Smooth muscle cell (in vitro differentiated cells): Measurements from ENCODE around the gene ST6GAL2. TPM values are rescaled to one million over a fixed set of nuclear protein-coding genes. Genes with fewer than 3 reads are reported as not detected.

Experiments
- DNase-seq: peaks from one replicate; lab custom pipeline; 2025; ENCODE audit not compliant: unreplicated experiment; lab: John Stamatoyannopoulos, UW
- H2AFZ ChIP-seq: fragments of 200-600 bp; sonication (generic); 2 replicates; pipeline ENCODE4 v1.6.0; 2016; ENCODE audit warnings: antibody characterized with exemption, low read depth, mild to moderate bottlenecking
- H3F3A ChIP-seq: fragments of 200-600 bp; sonication (generic); 2 replicates; pipeline ENCODE4 v1.6.0; 2017; ENCODE audit warnings: antibody characterized with exemption, low read depth
- H3K27ac ChIP-seq: fragments of 200-600 bp; sonication (generic); 2 replicates; pipeline ENCODE4 v1.5.1; 2016; ENCODE audit warnings: low read depth, mild to moderate bottlenecking
- H3K27me3 ChIP-seq: fragments of 200-600 bp; sonication (generic); 2 replicates; pipeline ENCODE4 v1.6.1; 2016; ENCODE audit warnings: low read depth, mild to moderate bottlenecking
- H3K36me3 ChIP-seq: fragments of 200-600 bp; sonication (generic); 2 replicates; pipeline ENCODE4 v1.5.1; 2016; ENCODE audit warnings: low read depth
- H3K4me1 ChIP-seq: fragments of 200-600 bp; sonication (generic); 2 replicates; pipeline ENCODE4 v1.5.1; 2016; ENCODE audit warnings: low read depth
- H3K4me2 ChIP-seq: fragments of 200-600 bp; sonication (generic); 2 replicates; pipeline ENCODE4 v1.6.0; 2016; ENCODE audit warnings: mild to moderate bottlenecking
- H3K4me3 ChIP-seq: fragments of 200-600 bp; sonication (generic); 2 replicates; pipeline ENCODE4 v1.5.1; 2016; ENCODE audit warnings: mild to moderate bottlenecking
- H3K79me2 ChIP-seq: fragments of 200-600 bp; sonication (generic); 2 replicates; pipeline ENCODE4 v1.6.0; 2016; ENCODE audit warnings: low read depth, mild to moderate bottlenecking
- H3K9ac ChIP-seq: fragments of 200-600 bp; sonication (generic); 2 replicates; pipeline ENCODE4 v1.6.0; 2016; ENCODE audit warnings: low read depth
- H3K9me3 ChIP-seq: fragments of 200-600 bp; sonication (generic); replicated peaks from 2 replicates; pipeline ENCODE4 v1.5.1; 2016; ENCODE audit warnings: low read depth
- H4K20me1 ChIP-seq: fragments of 200-600 bp; sonication (generic); 2 replicates; pipeline ENCODE4 v1.6.0; 2016; ENCODE audit warnings: low read depth
- CTCF ChIP-seq: fragments of 200-600 bp; sonication (generic); IDR thresholded peaks from 2 replicates; pipeline ENCODE4 v1.5.1; 2017; ENCODE audit warnings: borderline replicate concordance, mild to moderate bottlenecking, antibody characterized with exemption; ENCODE audit not compliant: insufficient read depth, poor library complexity, severe bottlenecking
- WGBS: methylation state at CpG from one replicate; pipeline ENCODE4 v1.1.7; 2016; ENCODE audit warnings: low lambda C conversion rate; 5-methylcytosine and 5-hydroxymethylcytosine counted together
- polyA plus RNA-seq: library from polyadenylated mRNA; unstranded; fragments of >200 nt; fragmentation: Nextera tagmentation; extraction: Ambion mirVana; gene quantifications from 2 replicates; pipeline ENCODE4 v1.2.1, GENCODE V29; 2016
- total RNA-seq: library from RNA; depleted of rRNA; stranded (reverse); fragments of >200 nt; gene quantifications from 2 replicates; pipeline ENCODE4 v1.2.3, GENCODE V29; 2014

The ST6GAL2 gene
- total and polyA plus RNA-seq, 2 experiments from 2014 or later: 42.5 to 64.6 TPM

- Histone ChIP-seq H4K20me1 (no peaks in the 10 kb centered on the region), H3K27ac (no peak overlapping the region), H3K27me3 (no peaks in the 10 kb centered on the region), H3K36me3 (peaks cover 14% of the 10 kb centered on the region), H3K4me1 (no peaks in the 10 kb centered on the region), H3K4me2 (no peak overlapping the region), H3K9me3 (no peaks in the 10 kb centered on the region), H2AFZ (no peak overlapping the region), H3K9ac (no peak overlapping the region), H3F3A (peaks cover 3% of the 10 kb centered on the region), H3K79me2 (peaks cover 4% of the 10 kb centered on the region), H3K4me3 (no peak overlapping the region)
- TF ChIP-seq CTCF: no peak
- WGBS: 85% methylated on average over 1 of the region's 1 CpG
- no peak for DNase-seq
These were observed 60.8 kb downstream of the ST6GAL2 start for GRCh38 chr2:106825161-106825560.

- Histone ChIP-seq H3K27me3 (no peaks in the 10 kb centered on the region), H2AFZ (no peak overlapping the region), H3K79me2 (peaks cover 5% of the 10 kb centered on the region), H3K27ac (no peak overlapping the region), H3K9me3 (no peaks in the 10 kb centered on the region), H3F3A (peaks cover 7% of the 10 kb centered on the region), H3K4me3 (no peak overlapping the region), H3K36me3 (no peaks in the 10 kb centered on the region), H4K20me1 (no peaks in the 10 kb centered on the region), H3K4me2 (no peak overlapping the region), H3K4me1 (no peaks in the 10 kb centered on the region), H3K9ac (no peak overlapping the region)
- 94% methylated on average over 4 of the region's 4 CpGs for WGBS
- DNase-seq: no peak
- TF ChIP-seq CTCF: no peak
These were observed 69.0 kb downstream of the ST6GAL2 start for GRCh38 chr2:106816974-106817373.

- Histone ChIP-seq H3K36me3 (no peaks in the 10 kb centered on the region), H3K4me2 (peak overlapping the region; percentile 60), H3K27me3 (no peaks in the 10 kb centered on the region), H3K27ac (peak overlapping the region; percentile 56), H3K79me2 (peaks cover 5% of the 10 kb centered on the region), H3K9me3 (no peaks in the 10 kb centered on the region), H3K9ac (no peak overlapping the region), H4K20me1 (no peaks in the 10 kb centered on the region), H3K4me3 (no peak overlapping the region), H2AFZ (no peak overlapping the region), H3K4me1 (no peaks in the 10 kb centered on the region), H3F3A (peaks cover 7% of the 10 kb centered on the region)
- DNase-seq: no peak
- TF ChIP-seq CTCF: no peak
- WGBS: 54% methylated on average over 5 of the region's 5 CpGs
These were observed 73.1 kb downstream of the ST6GAL2 start for GRCh38 chr2:106812841-106813240.

- Histone ChIP-seq H3K9ac (no peak overlapping the region), H3K79me2 (peaks cover 5% of the 10 kb centered on the region), H3K4me2 (peak overlapping the region; percentile 60), H3K4me1 (no peaks in the 10 kb centered on the region), H3K27ac (peak overlapping the region; percentile 56), H2AFZ (no peak overlapping the region), H3K27me3 (no peaks in the 10 kb centered on the region), H3K9me3 (no peaks in the 10 kb centered on the region), H3K4me3 (no peak overlapping the region), H4K20me1 (no peaks in the 10 kb centered on the region), H3F3A (peaks cover 7% of the 10 kb centered on the region), H3K36me3 (no peaks in the 10 kb centered on the region)
- WGBS: 27% methylated on average over 4 of the region's 4 CpGs
- no peak for TF ChIP-seq CTCF
- no peak for DNase-seq
These were observed 73.6 kb downstream of the ST6GAL2 start for GRCh38 chr2:106812383-106812782.
